ENCODE measurements around the gene LGR5.
A peak's percentile ranks its signal among the peaks of the same experiment; 100 is the strongest.

Gene LGR5, protein sequence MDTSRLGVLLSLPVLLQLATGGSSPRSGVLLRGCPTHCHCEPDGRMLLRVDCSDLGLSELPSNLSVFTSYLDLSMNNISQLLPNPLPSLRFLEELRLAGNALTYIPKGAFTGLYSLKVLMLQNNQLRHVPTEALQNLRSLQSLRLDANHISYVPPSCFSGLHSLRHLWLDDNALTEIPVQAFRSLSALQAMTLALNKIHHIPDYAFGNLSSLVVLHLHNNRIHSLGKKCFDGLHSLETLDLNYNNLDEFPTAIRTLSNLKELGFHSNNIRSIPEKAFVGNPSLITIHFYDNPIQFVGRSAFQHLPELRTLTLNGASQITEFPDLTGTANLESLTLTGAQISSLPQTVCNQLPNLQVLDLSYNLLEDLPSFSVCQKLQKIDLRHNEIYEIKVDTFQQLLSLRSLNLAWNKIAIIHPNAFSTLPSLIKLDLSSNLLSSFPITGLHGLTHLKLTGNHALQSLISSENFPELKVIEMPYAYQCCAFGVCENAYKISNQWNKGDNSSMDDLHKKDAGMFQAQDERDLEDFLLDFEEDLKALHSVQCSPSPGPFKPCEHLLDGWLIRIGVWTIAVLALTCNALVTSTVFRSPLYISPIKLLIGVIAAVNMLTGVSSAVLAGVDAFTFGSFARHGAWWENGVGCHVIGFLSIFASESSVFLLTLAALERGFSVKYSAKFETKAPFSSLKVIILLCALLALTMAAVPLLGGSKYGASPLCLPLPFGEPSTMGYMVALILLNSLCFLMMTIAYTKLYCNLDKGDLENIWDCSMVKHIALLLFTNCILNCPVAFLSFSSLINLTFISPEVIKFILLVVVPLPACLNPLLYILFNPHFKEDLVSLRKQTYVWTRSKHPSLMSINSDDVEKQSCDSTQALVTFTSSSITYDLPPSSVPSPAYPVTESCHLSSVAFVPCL

GRCh38 chr12:71439613-71440344 lies at the start of gene LGR5:
TSS of gene LGR5 (plus strand) at chr12:71439798. CDS start at chr12:71440081, 283 bp downstream.
- ATAC-seq (peak; percentile 84), DNase-seq (peak; percentile 24 to 38)
- Mint-ChIP-seq H3K27ac (no peak within 1 kb of the TSS), H3K9me3 (peaks cover 26% of the 10 kb centered on the region in 2 donors), H3K4me1 (peaks cover 27% of the 10 kb centered on the region), H3K4me3 (peak within 1 kb of the TSS; percentile 83 to 94), H3K27me3 (peaks cover 58% of the 10 kb centered on the region)

- DNase-seq = peak; percentile 4 to 9
- Mint-ChIP-seq H3K4me1 (no peaks in the 10 kb centered on the region), H3K27me3 (peaks cover 16% of the 10 kb centered on the region), H3K4me3 (no peak overlapping the region), H3K9me3 (no peaks in the 10 kb centered on the region), H3K27ac (no peak overlapping the region)
- peak; percentile 66 for ATAC-seq
These were observed 47.0 kb upstream of the LGR5 start for GRCh38 chr12:71392521-71393145.

- Mint-ChIP-seq H3K9me3 (no peaks in the 10 kb centered on the region), H3K27me3 (peaks cover 6% of the 10 kb centered on the region), H3K4me3 (no peak overlapping the region)
These were observed 46.0 kb upstream of the LGR5 start for GRCh38 chr12:71393625-71394024.

GRCh38 chr12:71397433-71397954 lies 42.1 kb upstream of the LGR5 start:
- Mint-ChIP-seq H3K27me3 (peaks cover 3% of the 10 kb centered on the region), H3K4me3 (no peak overlapping the region), H3K4me1 (no peaks in the 10 kb centered on the region), H3K9me3 (no peaks in the 10 kb centered on the region), H3K27ac (no peak overlapping the region)
- DNase-seq (no peak), ATAC-seq (no peak)

More at GRCh38 chr12:71393625-71394024, 46.0 kb upstream of the LGR5 start:
- no peak overlapping the region for H3K27ac Mint-ChIP-seq
- DNase-seq = no peak
- H3K4me1 Mint-ChIP-seq = no peaks in the 10 kb centered on the region
- no peak for ATAC-seq

DNA sequence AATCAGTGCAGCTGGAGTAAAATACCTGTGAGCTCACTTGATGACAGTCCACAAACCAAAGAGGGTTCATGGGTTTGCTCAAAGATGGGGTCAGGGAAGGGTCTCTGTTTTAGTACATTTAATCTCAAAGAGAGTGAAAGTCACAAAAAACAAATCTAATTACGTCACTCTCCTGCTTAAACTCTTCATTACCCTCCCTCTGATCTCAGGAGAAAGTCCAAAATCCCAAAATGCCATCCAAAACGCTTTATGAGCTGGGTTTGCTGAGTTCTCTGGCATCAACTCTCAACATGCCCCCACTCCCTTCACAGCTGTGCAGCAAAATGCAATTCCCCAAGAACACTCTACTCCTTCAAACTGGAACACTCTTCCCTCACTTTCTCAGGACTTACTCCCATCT lies 40.4 kb upstream of the LGR5 start:
- H3K27ac Mint-ChIP-seq = no peak overlapping the region
- H3K27me3 Mint-ChIP-seq = peaks cover 17% of the 10 kb centered on the region
- DNase-seq (no peak), ATAC-seq (no peak)
- H3K4me1 Mint-ChIP-seq = no peaks in the 10 kb centered on the region
- no peak overlapping the region for H3K4me3 Mint-ChIP-seq
- H3K9me3 Mint-ChIP-seq = no peaks in the 10 kb centered on the region

DNA sequence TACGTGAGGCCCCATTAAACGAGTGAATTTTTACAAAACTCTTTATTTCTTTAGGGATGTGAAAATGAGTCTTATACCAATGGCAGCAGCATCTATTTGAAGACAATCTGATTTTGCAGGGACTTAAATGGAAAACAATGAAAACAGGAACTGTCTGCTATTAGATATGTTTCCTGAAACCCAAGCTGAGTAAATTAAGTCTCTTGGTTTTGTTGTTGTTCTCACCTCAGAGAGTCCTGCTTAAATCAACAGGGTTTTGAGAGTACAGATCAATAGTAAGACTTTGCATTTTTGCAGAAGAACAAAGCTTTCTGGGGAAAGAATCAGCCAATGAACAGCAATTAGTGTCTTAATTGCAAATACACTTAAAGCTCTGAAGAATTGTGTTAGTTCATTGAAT lies 39.1 kb upstream of the LGR5 start:
- Mint-ChIP-seq H3K4me3 (no peak overlapping the region), H3K9me3 (no peaks in the 10 kb centered on the region), H3K4me1 (no peaks in the 10 kb centered on the region), H3K27me3 (peaks cover 23% of the 10 kb centered on the region), H3K27ac (no peak overlapping the region)
- ATAC-seq (no peak), DNase-seq (no peak)

DNA sequence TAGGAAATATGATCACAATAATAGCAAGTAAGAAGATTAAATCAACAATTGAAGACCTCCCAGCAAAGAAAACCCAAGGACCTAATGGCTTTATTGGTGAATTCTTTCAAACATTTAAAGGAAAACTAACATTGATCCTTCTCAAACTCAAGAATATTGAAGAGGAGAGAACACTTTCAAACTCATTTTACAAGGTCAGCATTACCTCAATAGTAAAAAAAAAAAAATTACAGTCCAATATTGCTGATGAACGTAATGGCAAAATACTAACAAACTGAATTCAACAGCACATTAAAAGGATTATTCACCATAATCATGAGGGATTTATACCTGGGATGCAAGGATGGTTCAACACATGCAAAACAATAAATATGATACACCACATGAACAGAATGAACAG lies 33.7 kb upstream of the LGR5 start:
- ATAC-seq = no peak
- no peak overlapping the region for H3K27ac Mint-ChIP-seq
- peaks cover 30% of the 10 kb centered on the region for H3K27me3 Mint-ChIP-seq
- DNase-seq = no peak
- no peaks in the 10 kb centered on the region for H3K4me1 Mint-ChIP-seq
- H3K4me3 Mint-ChIP-seq = no peak overlapping the region
- peaks cover 15 to 20% of the 10 kb centered on the region in 2 donors for H3K9me3 Mint-ChIP-seq

DNA sequence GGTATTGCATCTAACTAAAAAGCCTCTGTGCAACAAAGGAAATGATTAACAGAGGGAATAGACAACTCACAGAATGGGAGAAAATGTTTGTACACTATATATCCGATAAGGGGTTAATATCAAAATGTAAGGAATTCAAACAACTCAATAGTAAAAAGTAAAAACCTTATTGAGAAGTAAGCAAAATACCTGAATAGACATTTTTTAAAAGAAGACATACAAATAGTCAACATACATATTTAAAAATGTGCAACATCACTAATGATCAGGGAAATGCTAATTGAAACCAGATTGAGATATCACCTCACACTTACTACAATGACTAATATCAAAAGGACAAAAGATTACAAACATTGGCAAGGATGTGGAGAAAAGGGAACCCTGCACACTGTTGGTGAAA lies 31.9 kb upstream of the LGR5 start:
- no peak overlapping the region for H3K4me3 Mint-ChIP-seq
- DNase-seq = no peak
- H3K27ac Mint-ChIP-seq = no peak overlapping the region
- no peaks in the 10 kb centered on the region for H3K4me1 Mint-ChIP-seq
- no peak for ATAC-seq
- H3K27me3 Mint-ChIP-seq = peaks cover 25% of the 10 kb centered on the region
- H3K9me3 Mint-ChIP-seq = peaks cover 24 to 27% of the 10 kb centered on the region in 2 donors

DNA sequence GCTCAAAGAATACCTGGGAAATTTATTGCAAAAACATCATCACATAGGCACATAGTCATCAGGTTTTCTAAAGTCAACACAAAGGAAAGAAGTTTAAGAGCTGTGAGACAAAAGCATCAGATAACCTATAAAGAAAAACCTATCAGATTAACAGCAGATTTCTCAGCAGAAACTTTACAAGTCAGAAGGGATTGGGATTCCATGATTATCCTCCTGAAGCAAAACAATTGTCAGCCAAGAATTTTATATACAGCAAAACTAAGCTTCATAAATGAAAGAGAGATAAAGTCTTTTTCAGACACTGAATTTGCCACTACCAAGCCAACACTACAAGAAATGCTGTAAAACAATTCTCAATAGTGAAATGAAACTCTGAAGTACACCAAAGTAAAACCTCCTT lies 28.8 kb upstream of the LGR5 start:
- Mint-ChIP-seq H3K9me3 (peaks cover 24 to 27% of the 10 kb centered on the region in 2 donors), H3K27me3 (peaks cover 4% of the 10 kb centered on the region), H3K27ac (no peak overlapping the region), H3K4me3 (no peak overlapping the region), H3K4me1 (no peaks in the 10 kb centered on the region)
- ATAC-seq (no peak), DNase-seq (no peak)

GRCh38 chr12:71411635-71412034 lies 28.0 kb upstream of the LGR5 start:
- Mint-ChIP-seq H3K27me3 (no peaks in the 10 kb centered on the region), H3K4me3 (no peak overlapping the region), H3K4me1 (no peaks in the 10 kb centered on the region), H3K9me3 (peaks cover 24 to 27% of the 10 kb centered on the region in 2 donors), H3K27ac (no peak overlapping the region)
- no peak for DNase-seq
- ATAC-seq = no peak

GRCh38 chr12:71415336-71416231 lies 24.0 kb upstream of the LGR5 start:
- Mint-ChIP-seq H3K4me1 (no peaks in the 10 kb centered on the region), H3K27me3 (no peaks in the 10 kb centered on the region), H3K4me3 (no peak overlapping the region), H3K9me3 (peaks cover 8 to 15% of the 10 kb centered on the region in 2 donors), H3K27ac (no peak overlapping the region)
- peak; percentile 66 for ATAC-seq
- peak; percentile 19 to 22 for DNase-seq

DNA sequence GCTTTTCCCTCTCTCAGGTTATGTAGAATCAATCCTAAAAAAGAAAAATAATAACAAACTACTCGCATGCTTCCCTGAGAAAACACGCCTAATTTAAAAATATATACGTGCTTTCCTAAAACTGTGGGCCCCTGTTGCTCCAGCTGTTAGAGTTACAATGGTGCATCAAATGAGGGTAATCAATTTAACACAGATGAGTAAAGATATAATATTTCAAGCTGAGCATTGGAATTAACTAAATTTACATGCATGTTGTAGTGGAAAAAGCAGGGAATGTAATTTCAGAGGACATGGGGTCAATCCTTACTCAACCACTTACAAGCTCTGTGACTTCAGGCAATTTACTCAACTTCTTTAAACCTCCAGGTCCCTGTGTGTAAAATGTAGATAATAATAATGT lies 22.4 kb upstream of the LGR5 start:
- no peak for ATAC-seq
- Mint-ChIP-seq H3K9me3 (peaks cover 0 to 4% of the 10 kb centered on the region in 2 donors), H3K4me3 (no peak overlapping the region), H3K27me3 (no peaks in the 10 kb centered on the region), H3K27ac (no peak overlapping the region), H3K4me1 (no peaks in the 10 kb centered on the region)
- DNase-seq = no peak

GRCh38 chr12:71420775-71421406 lies 18.7 kb upstream of the LGR5 start:
- peaks cover 14% of the 10 kb centered on the region for H3K27me3 Mint-ChIP-seq
- DNase-seq (no peak), ATAC-seq (no peak)
- no peaks in the 10 kb centered on the region for H3K4me1 Mint-ChIP-seq
- H3K27ac Mint-ChIP-seq = no peak overlapping the region
- no peak overlapping the region for H3K4me3 Mint-ChIP-seq
- no peaks in the 10 kb centered on the region for H3K9me3 Mint-ChIP-seq
